Natural killer cell (primary cell): ENCODE data around the gene TMPRSS6. TPM values are rescaled to one million over a fixed set of nuclear protein-coding genes. Genes with fewer than 3 reads are reported as not detected.

ENCODE experiments used
- ATAC-seq, 3 donors: fragments of 150-1000 bp in 2 of 3; fragments of 200-7000 bp in 1 of 3; cut with Tn5 transposase; 1 replicate in 1 of 3; 2 replicates in 2 of 3; pipeline ENCODE4 v1.10.0; 2021; ENCODE audit warnings: mild to moderate bottlenecking in 2 of 3, moderate library complexity in 2 of 3
- DNase-seq, 2 donors: peaks; one replicate each; pipeline versions ENCODE4 v3.0.0 to v3.0.0-alpha.2; 2013 to 2021; ENCODE audit warnings: mixed read lengths in 1 of 2
- H3K27ac ChIP-seq: one replicate; pipeline ENCODE4 v1.5.1; 2013; ENCODE audit warnings: mild to moderate bottlenecking, low read length
- H3K27me3 ChIP-seq: one replicate; pipeline ENCODE4 v1.6.1; 2013; ENCODE audit warnings: low read length; ENCODE audit not compliant: control insufficient read depth, insufficient read depth
- H3K36me3 ChIP-seq: one replicate; pipeline ENCODE4 v1.6.1; 2013; ENCODE audit warnings: low read length; ENCODE audit not compliant: control insufficient read depth, insufficient read depth
- H3K4me1 ChIP-seq: one replicate; pipeline ENCODE4 v1.6.1; 2013; ENCODE audit warnings: low read length; ENCODE audit not compliant: control insufficient read depth, insufficient read depth
- H3K4me3 ChIP-seq: one replicate; pipeline ENCODE4 v1.5.1; 2013; ENCODE audit warnings: low read length
- H3K9me3 ChIP-seq: one replicate; pipeline ENCODE4 v1.6.1; 2013; ENCODE audit warnings: low read length; ENCODE audit not compliant: control insufficient read depth, insufficient read depth
- H3K27ac Mint-ChIP-seq, 2 donors: one replicate each; pipeline ENCODE4 v1.8.0; 2022; ENCODE audit warnings: mild to moderate bottlenecking in 2 of 2, mixed read lengths in 2 of 2, moderate library complexity in 1 of 2
- H3K27me3 Mint-ChIP-seq, 2 donors: one replicate each; pipeline ENCODE4 v1.8.0; 2022; ENCODE audit warnings: low read depth in 2 of 2, mixed read lengths in 2 of 2
- H3K36me3 Mint-ChIP-seq: one replicate; pipeline ENCODE4 v1.8.0; 2022; ENCODE audit warnings: mixed read lengths
- H3K4me1 Mint-ChIP-seq, 2 donors: one replicate each; pipeline ENCODE4 v1.8.0; 2022; ENCODE audit warnings: mixed read lengths in 2 of 2
- H3K4me3 Mint-ChIP-seq: one replicate; pipeline ENCODE4 v1.8.0; 2022; ENCODE audit warnings: mild to moderate bottlenecking, moderate library complexity, mixed read lengths
- H3K9me3 Mint-ChIP-seq, 2 donors: one replicate each; pipeline ENCODE4 v1.8.0; 2022; ENCODE audit warnings: mixed read lengths in 2 of 2
- CTCF ChIP-seq: fragments of 200-600 bp; IDR thresholded peaks from one replicate; pipeline ENCODE4 v1.8.0; 2022; ENCODE audit warnings: antibody characterized with exemption
- WGBS: methylation state at CpG from one replicate; pipeline ENCODE4 v1.1.7; 2013; ENCODE audit warnings: missing lambda C conversion rate; ENCODE audit not compliant: insufficient coverage; 5-methylcytosine and 5-hydroxymethylcytosine counted together
- intact Hi-C: fragments of 100-400 bp; cut with micrococcal nuclease; formaldehyde crosslinking; loops from one replicate; pipeline ENCODE4 v1.14.2; 2022
- total RNA-seq, 4 donors: library from RNA; stranded (reverse); fragments of 120-200 nt in 1 of 4; gene quantifications; one replicate each; pipeline versions ENCODE4 v1.2.3 to v1.2.4, GENCODE V29; 2013 to 2022

Gene TMPRSS6
- total RNA-seq, 3 donors from 2014 or later (not counting 1 experiment from before 2014, with no cell fraction given) = 1.1 to 4.7 (median 3.4) TPM

GRCh38 chr22:37022483-37023337 lies 86.8 kb downstream of the TMPRSS6 start:
- Histone ChIP-seq H3K9me3 (no peaks in the 10 kb centered on the region), H3K4me3 (no peak overlapping the region), H3K27me3 (no peaks in the 10 kb centered on the region), H3K36me3 (peaks cover 12% of the 10 kb centered on the region), H3K4me1 (peaks cover 33% of the 10 kb centered on the region), H3K27ac (no peak overlapping the region)
- H3K36me3 Mint-ChIP-seq = no peaks in the 10 kb centered on the region
- H3K4me1 Mint-ChIP-seq = peaks cover 12 to 34% of the 10 kb centered on the region in 2 donors
- no peaks in the 10 kb centered on the region for H3K9me3 Mint-ChIP-seq
- 86% methylated on average over 16 of the region's 16 CpGs for whole genome bisulfite sequencing
- no peak overlapping the region for H3K27ac Mint-ChIP-seq
- H3K4me3 Mint-ChIP-seq = no peak overlapping the region
- intact Hi-C loops = no loop called here
- no peak for ATAC-seq
- TF ChIP-seq CTCF = no peak
- no peaks in the 10 kb centered on the region for H3K27me3 Mint-ChIP-seq
- DNase-seq = no peak

- Mint-ChIP-seq H3K4me1 (peaks cover 12 to 34% of the 10 kb centered on the region in 2 donors), H3K27me3 (no peaks in the 10 kb centered on the region), H3K4me3 (peak overlapping the region; percentile 80), H3K9me3 (no peaks in the 10 kb centered on the region), H3K27ac (peak overlapping the region in 1 of 2 donors; percentile 25), H3K36me3 (no peaks in the 10 kb centered on the region)
- H3K4me1 ChIP-seq = peaks cover 33% of the 10 kb centered on the region
- H3K4me3 ChIP-seq = no peak overlapping the region
- intact Hi-C loops = no loop called here
- ATAC-seq = peak; percentile 23 to 53 (median 45)
- peaks cover 10% of the 10 kb centered on the region for H3K36me3 ChIP-seq
- H3K27ac ChIP-seq = no peak overlapping the region
- TF ChIP-seq CTCF = peak; percentile 80
- peak; percentile 52 to 83 for DNase-seq
- H3K27me3 ChIP-seq = no peaks in the 10 kb centered on the region
- 68% methylated on average over 13 of the region's 13 CpGs for WGBS
- no peaks in the 10 kb centered on the region for H3K9me3 ChIP-seq
Observed at GRCh38 chr22:37021710-37022482, 87.6 kb downstream of the TMPRSS6 start.

DNA sequence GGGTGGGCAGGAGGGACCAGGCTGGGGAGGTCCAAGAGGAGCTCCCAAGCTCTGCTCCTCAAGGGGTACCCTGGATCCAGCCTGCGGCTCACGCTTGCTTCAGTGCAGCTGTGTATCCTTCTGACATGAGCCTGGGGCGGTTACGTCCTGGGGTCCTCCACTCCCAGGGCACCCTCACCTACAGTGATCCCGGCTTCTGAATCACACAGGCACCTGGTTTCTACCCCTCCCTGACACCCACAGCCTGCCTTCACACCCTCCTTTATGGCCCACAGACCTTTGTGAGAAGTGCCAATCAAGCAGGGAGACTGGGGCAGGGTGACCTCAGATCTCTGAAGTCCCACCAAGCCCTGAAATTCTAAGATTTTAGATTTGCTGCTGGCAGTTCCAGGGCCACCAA lies 88.5 kb downstream of the TMPRSS6 start:
- H3K36me3 Mint-ChIP-seq = no peaks in the 10 kb centered on the region
- no peaks in the 10 kb centered on the region for H3K27me3 Mint-ChIP-seq
- Histone ChIP-seq H3K4me1 (peaks cover 33% of the 10 kb centered on the region), H3K27me3 (no peaks in the 10 kb centered on the region), H3K4me3 (no peak overlapping the region), H3K36me3 (peaks cover 10% of the 10 kb centered on the region), H3K9me3 (no peaks in the 10 kb centered on the region), H3K27ac (no peak overlapping the region)
- no peak for TF ChIP-seq CTCF
- intact Hi-C loops = no loop called here
- H3K9me3 Mint-ChIP-seq = no peaks in the 10 kb centered on the region
- no peak overlapping the region for H3K27ac Mint-ChIP-seq
- 87% methylated on average over 5 of the region's 5 CpGs for WGBS
- H3K4me3 Mint-ChIP-seq = no peak overlapping the region
- peaks cover 12 to 34% of the 10 kb centered on the region in 2 donors for H3K4me1 Mint-ChIP-seq
- no peak for ATAC-seq
- DNase-seq = no peak
